ENCODE results near the gene PTPN23.

GRCh38 chr3:47385796-47386195 lies 5.0 kb downstream of the PTPN23 start:
- no peak for TF ChIP-seq CTCF (IDR thresholded peaks at IDR 0.05 in 8 of 11, conservative IDR thresholded peaks at IDR 0.05 in 3 of 11)
- TF ChIP-seq POLR2AphosphoS5 (IDR thresholded peaks at IDR 0.05): no peak
- TF ChIP-seq POLR2A (IDR thresholded peaks at IDR 0.05): no peak

Measured in spleen (tissue), 7 donors.